AG09319 (cell line): Measurements from ENCODE around the gene MYF5.
"Not testable (repeated sequence)": the region's sequence is repeated elsewhere in the genome, so short reads cannot be mapped to it uniquely, and the experiment has no call there.

Source experiments
- DNase-seq: peaks from one replicate; pipeline ENCODE4 v3.0.0-alpha.2; 2010; ENCODE audit warnings: low read depth; ENCODE audit errors: extremely low read depth
- CTCF ChIP-seq: IDR thresholded peaks from 2 replicates; pipeline ENCODE4 v1.5.1; 2011; ENCODE audit warnings: low read depth, mild to moderate bottlenecking, inconsistent platforms, low read length, moderate library complexity

Gene MYF5

GRCh38 chr12:80716696-80717469 is at the start of gene MYF5:
Gene MYF5, plus strand, starts transcription at chr12:80716912. Its CDS starts 152 bp downstream, at chr12:80717064.
- DNase-seq, result no peak
- TF ChIP-seq CTCF, result no peak

DNA sequence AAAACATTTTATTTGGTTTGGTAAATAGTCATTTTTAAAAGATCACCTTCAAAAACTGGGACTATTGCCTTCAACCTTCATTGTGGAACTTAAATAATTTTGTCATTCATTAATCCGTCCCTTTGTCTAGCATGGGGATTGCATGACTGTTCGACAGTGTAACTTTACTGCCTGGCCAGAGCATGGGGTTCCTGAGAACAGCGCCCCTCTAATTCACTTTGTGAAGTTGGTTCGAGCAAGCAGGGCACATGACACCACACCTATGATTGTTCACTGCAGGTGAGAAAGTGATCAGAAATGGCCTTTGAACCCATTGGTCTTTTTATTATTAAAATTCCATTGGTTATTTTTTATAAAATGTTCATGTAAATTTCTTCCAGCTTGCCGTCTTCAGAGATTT is 46.5 kb upstream of the MYF5 start:
- no peak for DNase-seq
- no peak for TF ChIP-seq CTCF

GRCh38 chr12:80676042-80676636 is 40.6 kb upstream of the MYF5 start:
- not testable (repeated sequence) for DNase-seq

- DNase-seq, result no peak
- no peak for TF ChIP-seq CTCF
Observed at GRCh38 chr12:80676856-80677255, 39.9 kb upstream of the MYF5 start.

GRCh38 chr12:80677994-80678393 is 38.7 kb upstream of the MYF5 start:
- no peak for TF ChIP-seq CTCF
- no peak for DNase-seq

DNA sequence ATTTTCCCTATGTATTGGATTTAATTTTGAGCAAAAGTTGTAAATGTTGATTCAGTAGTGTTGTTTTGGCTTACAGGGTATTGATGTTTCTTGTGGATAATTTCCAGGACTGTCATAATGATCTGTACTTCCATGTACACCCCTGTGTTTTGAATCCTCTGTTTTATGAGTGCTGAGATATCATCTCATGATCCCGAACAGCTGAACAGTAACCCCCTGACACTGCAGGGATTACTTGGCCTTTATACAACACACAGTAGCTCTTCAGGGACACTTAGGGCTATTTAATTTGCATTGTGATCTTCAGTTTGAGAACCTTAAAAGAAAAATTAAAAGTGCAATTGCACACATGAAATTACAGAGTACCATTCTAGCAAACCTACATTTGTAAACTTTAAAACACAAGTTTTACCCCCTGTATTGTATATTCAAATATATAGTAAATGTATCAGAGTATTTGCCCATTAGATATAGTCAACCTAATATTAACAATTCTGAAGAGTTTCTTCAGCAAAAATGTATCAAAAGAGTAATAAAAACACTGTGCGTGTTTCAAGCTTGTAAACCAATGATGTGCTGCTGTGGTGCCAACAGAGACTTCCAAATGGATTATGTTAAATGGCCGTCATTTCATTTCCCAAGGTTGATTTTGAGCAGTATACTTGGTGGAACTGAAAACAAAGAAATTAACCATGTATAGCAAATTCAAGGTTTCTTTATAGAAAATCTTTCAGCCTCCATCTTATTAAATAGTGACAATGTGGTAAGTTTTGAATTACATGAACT is 37.2 kb upstream of the MYF5 start:
- TF ChIP-seq CTCF, result no peak
- no peak for DNase-seq

DNA sequence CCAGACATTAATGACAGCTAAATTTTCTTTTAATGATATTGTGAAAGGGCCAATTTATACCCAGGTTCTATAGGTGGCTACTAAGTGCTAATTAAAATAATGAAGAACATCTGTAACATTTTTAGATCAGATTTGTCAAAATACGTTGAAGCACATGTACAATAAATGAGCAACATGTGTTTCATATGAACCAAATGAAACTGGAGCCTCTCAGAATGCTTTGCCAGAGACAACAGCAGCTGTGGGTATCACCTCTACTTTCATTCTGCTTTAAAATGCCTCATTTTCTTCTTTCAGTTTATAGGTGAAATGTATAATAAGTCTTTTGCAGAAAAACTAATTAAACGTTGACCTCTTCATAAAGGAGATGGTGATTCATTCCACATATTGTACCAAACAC is 35.4 kb upstream of the MYF5 start:
- DNase-seq, result no peak
- TF ChIP-seq CTCF, result no peak
